SK-N-SH (cell line): ENCODE results near the gene PCED1B. TPM values are rescaled to one million over a fixed set of nuclear protein-coding genes. Genes with fewer than 3 reads are reported as not detected.

Source experiments
- CTCF ChIA-PET: fragments of 300-600, 350-600 bp; formaldehyde crosslinking; extraction: SDS; loops from one replicate; lab custom pipeline; 2021; lab: Yijun Ruan, JAX
- POLR2A ChIA-PET: fragments of 350-600 bp; sonication (Branson Sonifier 250); formaldehyde crosslinking; extraction: SDS; loops from one replicate; lab custom pipeline; 2020; ENCODE audit warnings: antibody characterized with exemption, inconsistent platforms; lab: Yijun Ruan, JAX
- DNase-seq: peaks from one replicate; pipeline ENCODE4 v3.0.0; 2012
- H2AFZ ChIP-seq: fragments of 200-600 bp; sonication (generic); 2 replicates; pipeline ENCODE4 v1.8.1; 2016; ENCODE audit warnings: antibody characterized with exemption, mild to moderate bottlenecking, low read depth
- H3F3A ChIP-seq: fragments of 200-600 bp; sonication (generic); replicated peaks from 2 replicates; pipeline ENCODE3; 2016; ENCODE audit warnings: antibody characterized with exemption, mild to moderate bottlenecking; ENCODE audit not compliant: insufficient read depth
- H3K27ac ChIP-seq, 2 experiments: fragments of 200-500 bp in 1 of 2; fragments of 200-600 bp in 1 of 2; sonication (Bioruptor generic) in 1 of 2; sonication (generic), shearing (Covaris generic) in 1 of 2; 2 replicates each; pipeline versions ENCODE4 v1.5.1 to v1.6.1; 2014 to 2016; ENCODE audit warnings: low read depth in 2 of 2, inconsistent platforms in 1 of 2, low read length in 1 of 2, mild to moderate bottlenecking in 1 of 2, mixed read lengths in 1 of 2
- H3K27me3 ChIP-seq: fragments of 200-600 bp; sonication (generic), shearing (Covaris generic); 2 replicates; pipeline ENCODE4 v1.6.1; 2016; ENCODE audit warnings: mixed run types; ENCODE audit not compliant: insufficient read depth
- H3K36me3 ChIP-seq, 2 experiments: fragments of 200-500 bp in 1 of 2; fragments of 200-600 bp in 1 of 2; sonication (Bioruptor generic) in 1 of 2; sonication (generic) in 1 of 2; replicated peaks in 1 of 2; 2 replicates each; pipeline versions ENCODE3 to v1.5.1; 2014 to 2016; ENCODE audit warnings: low read length in 1 of 2, mild to moderate bottlenecking in 1 of 2; ENCODE audit not compliant: insufficient read depth in 2 of 2, control insufficient read depth in 1 of 2
- H3K4me1 ChIP-seq, 2 experiments: fragments of 200-500 bp in 1 of 2; fragments of 200-600 bp in 1 of 2; sonication (Bioruptor generic) in 1 of 2; sonication (generic), shearing (Covaris generic) in 1 of 2; 2 replicates each; pipeline versions ENCODE4 v1.5.1 to v1.6.1; 2014 to 2016; ENCODE audit warnings: low read depth in 1 of 2, low read length in 1 of 2, mixed run types in 1 of 2; ENCODE audit not compliant: insufficient read depth in 2 of 2, control insufficient read depth in 1 of 2
- H3K4me2 ChIP-seq: fragments of 200-600 bp; sonication (generic), shearing (Covaris generic); 2 replicates; pipeline ENCODE4 v1.6.1; 2017; ENCODE audit warnings: mixed run types
- H3K4me3 ChIP-seq, 2 experiments: fragments of 200-500 bp in 1 of 2; fragments of 200-600 bp in 1 of 2; sonication (Bioruptor generic) in 1 of 2; sonication (generic), shearing (Covaris generic) in 1 of 2; 2 replicates each; pipeline versions ENCODE4 v1.5.1 to v1.8.1; 2014 to 2016; ENCODE audit warnings: low read depth in 2 of 2, inconsistent platforms in 1 of 2, low read length in 1 of 2, mild to moderate bottlenecking in 1 of 2, mixed read lengths in 1 of 2, moderate library complexity in 1 of 2
- H3K79me2 ChIP-seq: fragments of 200-600 bp; sonication (generic); 2 replicates; pipeline ENCODE4 v1.8.1; 2017; ENCODE audit warnings: mild to moderate bottlenecking; ENCODE audit not compliant: insufficient read depth
- H3K9ac ChIP-seq: fragments of 200-600 bp; sonication (generic); 2 replicates; pipeline ENCODE4 v1.6.1; 2017; ENCODE audit warnings: mixed run types
- H3K9me2 ChIP-seq: fragments of 200-600 bp; sonication (generic); 2 replicates; pipeline ENCODE4 v1.6.1; 2017; ENCODE audit warnings: mixed run types
- H3K9me3 ChIP-seq: fragments of 200-600 bp; sonication (generic); 2 replicates; pipeline ENCODE4 v1.6.1; 2017; ENCODE audit warnings: mixed run types, mild to moderate bottlenecking, moderate library complexity
- H4K20me1 ChIP-seq: fragments of 200-600 bp; sonication (generic); 2 replicates; pipeline ENCODE4 v1.6.1; 2017; ENCODE audit warnings: mild to moderate bottlenecking, mixed run types; ENCODE audit not compliant: insufficient read depth
- CHD2 ChIP-seq: fragments of 150-350 bp; IDR thresholded peaks from 2 replicates; pipeline ENCODE4 v1.6.1; 2018; ENCODE audit warnings: low read length; ENCODE audit not compliant: partially characterized antibody
- FOXJ3 ChIP-seq: sonication (generic); formaldehyde crosslinking; IDR thresholded peaks from 2 replicates; pipeline ENCODE4 v1.5.1; 2020; ENCODE audit warnings: mild to moderate bottlenecking, missing genetic modification reagents
- FOXM1 ChIP-seq: IDR thresholded peaks from 2 replicates; pipeline ENCODE4 v1.4.0; 2012; ENCODE audit warnings: low read depth, mild to moderate bottlenecking
- JUND ChIP-seq: IDR thresholded peaks from 2 replicates; pipeline ENCODE4 v1.4.0; 2012
- MAX ChIP-seq: IDR thresholded peaks from 2 replicates; pipeline ENCODE4 v1.4.0; 2012; ENCODE audit warnings: low read depth
- MEF2A ChIP-seq: IDR thresholded peaks from 2 replicates; pipeline ENCODE4 v1.4.0; 2012; ENCODE audit warnings: low read depth, borderline replicate concordance
- NFIC ChIP-seq: IDR thresholded peaks from 2 replicates; pipeline ENCODE4 v1.4.0; 2012; ENCODE audit warnings: borderline replicate concordance
- PBX3 ChIP-seq: IDR thresholded peaks from 2 replicates; pipeline ENCODE4; 2012
- RCOR1 ChIP-seq: fragments of 150-350 bp; IDR thresholded peaks from 2 replicates; pipeline ENCODE4 v1.6.1; 2017; ENCODE audit warnings: antibody characterized with exemption, low read length
- REST ChIP-seq: IDR thresholded peaks from 2 replicates; pipeline ENCODE4 v1.6.1; 2012; ENCODE audit warnings: mild to moderate bottlenecking, low read depth, low read length, moderate library complexity
- RXRA ChIP-seq: IDR thresholded peaks from 2 replicates; pipeline ENCODE4 v1.4.0; 2012; ENCODE audit warnings: low read depth, mild to moderate bottlenecking, borderline replicate concordance
- SMC3 ChIP-seq: IDR thresholded peaks from 2 replicates; pipeline ENCODE4 v1.6.1; 2012; ENCODE audit warnings: low read depth, low read length, improper control_type of control experiment
- YY1 ChIP-seq: IDR thresholded peaks from 2 replicates; pipeline ENCODE4 v1.4.0; 2012; ENCODE audit warnings: low read depth, mild to moderate bottlenecking
- WGBS: methylation state at CpG from one replicate; pipeline ENCODE4 v1.1.6; 2017; ENCODE audit warnings: low lambda C conversion rate; 5-methylcytosine and 5-hydroxymethylcytosine counted together
- polyA plus RNA-seq, 3 experiments: library from polyadenylated mRNA; depleted of rRNA; stranded (reverse); fragments of >200 nt; gene quantifications; 2 replicates each; pipeline ENCODE4 v1.2.3, GENCODE V29; 2012
- TF ChIP-seq, protein P1 (sequence below): fragments of 200-600 bp; sonication (generic); IDR thresholded peaks from 2 replicates; pipeline ENCODE4 v1.6.1; 2017; ENCODE audit warnings: antibody characterized with exemption, mild to moderate bottlenecking, moderate library complexity

Gene PCED1B
- polyA plus RNA-seq, 1 of the 3 experiments (the other 2 are of a cell fraction) = 0.21 TPM

DNA sequence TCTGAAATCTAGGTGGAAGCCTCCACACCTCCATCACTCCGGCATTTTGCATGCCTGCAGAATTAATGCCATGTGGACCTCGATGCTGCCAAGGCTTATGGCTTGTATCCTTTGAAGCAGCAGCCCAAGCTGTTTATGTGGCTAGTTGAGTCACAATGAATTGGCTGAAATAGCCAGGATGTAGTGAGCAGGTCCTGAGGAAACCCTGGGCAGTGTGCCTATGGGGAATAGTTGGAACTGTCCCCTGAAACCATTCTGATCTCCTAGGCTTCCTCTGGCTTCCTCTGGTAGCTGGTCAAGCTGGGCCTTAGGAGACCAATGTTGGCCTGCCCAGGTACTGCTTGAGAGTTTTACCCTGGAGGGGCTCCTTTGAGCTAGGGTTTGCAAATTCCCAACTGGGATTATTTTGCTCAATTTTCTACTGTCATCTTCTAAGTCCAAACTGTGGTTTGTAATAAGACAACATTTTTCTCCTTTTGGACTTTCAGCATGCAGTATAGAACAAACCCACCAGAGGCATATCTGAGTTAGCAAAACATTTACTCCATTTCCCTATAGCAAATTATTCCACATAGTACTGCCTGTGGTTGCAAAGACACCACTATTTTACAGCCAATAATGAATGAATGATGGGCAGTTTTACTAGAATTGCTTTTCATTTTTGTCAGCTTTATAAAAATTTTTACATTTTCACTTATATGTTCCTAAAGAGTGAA lies 85.5 kb downstream of the PCED1B start:
- H3F3A ChIP-seq = no peaks in the 10 kb centered on the region
- DNase-seq = no peak
- TF ChIP-seq FOXM1 (no peak), CHD2 (no peak), RXRA (no peak)
- TF ChIP-seq, protein P1, sequence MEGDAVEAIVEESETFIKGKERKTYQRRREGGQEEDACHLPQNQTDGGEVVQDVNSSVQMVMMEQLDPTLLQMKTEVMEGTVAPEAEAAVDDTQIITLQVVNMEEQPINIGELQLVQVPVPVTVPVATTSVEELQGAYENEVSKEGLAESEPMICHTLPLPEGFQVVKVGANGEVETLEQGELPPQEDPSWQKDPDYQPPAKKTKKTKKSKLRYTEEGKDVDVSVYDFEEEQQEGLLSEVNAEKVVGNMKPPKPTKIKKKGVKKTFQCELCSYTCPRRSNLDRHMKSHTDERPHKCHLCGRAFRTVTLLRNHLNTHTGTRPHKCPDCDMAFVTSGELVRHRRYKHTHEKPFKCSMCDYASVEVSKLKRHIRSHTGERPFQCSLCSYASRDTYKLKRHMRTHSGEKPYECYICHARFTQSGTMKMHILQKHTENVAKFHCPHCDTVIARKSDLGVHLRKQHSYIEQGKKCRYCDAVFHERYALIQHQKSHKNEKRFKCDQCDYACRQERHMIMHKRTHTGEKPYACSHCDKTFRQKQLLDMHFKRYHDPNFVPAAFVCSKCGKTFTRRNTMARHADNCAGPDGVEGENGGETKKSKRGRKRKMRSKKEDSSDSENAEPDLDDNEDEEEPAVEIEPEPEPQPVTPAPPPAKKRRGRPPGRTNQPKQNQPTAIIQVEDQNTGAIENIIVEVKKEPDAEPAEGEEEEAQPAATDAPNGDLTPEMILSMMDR = 0 out of 2 replicates have a peak, but pooled peaks have one; percentile 9
- TF ChIP-seq, all 33 proteins: peak for 1
- Histone ChIP-seq H3K9me3 (no peaks in the 10 kb centered on the region), H3K4me1 (no peaks in the 10 kb centered on the region), H3K4me2 (no peak overlapping the region), H3K4me3 (no peak overlapping the region), H4K20me1 (no peaks in the 10 kb centered on the region), H3K27me3 (no peaks in the 10 kb centered on the region), H3K36me3 (no peaks in the 10 kb centered on the region), H3K9me2 (0 out of 2 replicates have a peak, but pooled peaks cover 2% of the 10 kb centered on the region), H2AFZ (no peak overlapping the region), H3K9ac (no peak overlapping the region), H3K79me2 (no peaks in the 10 kb centered on the region), H3K27ac (no peak overlapping the region)
- CTCF ChIA-PET = no interaction called here
- WGBS = 6% methylated on average over 2 of the region's 2 CpGs
- POLR2A ChIA-PET = no interaction called here

GRCh38 chr12:47165934-47166333 lies 86.5 kb downstream of the PCED1B start:
- ChIA-PET CTCF (interaction anchor here (0.6 kb wide), 1 partner anchor 122 kb away, joined by 3 read pairs; no protein-coding TSS in a partner anchor), POLR2A (no interaction called here)
- H3K9me3 ChIP-seq = no peaks in the 10 kb centered on the region
- H3K27ac ChIP-seq = no peak overlapping the region
- no peak overlapping the region for H3K4me2 ChIP-seq
- 3% methylated on average over 5 of the region's 5 CpGs for WGBS
- no peak for DNase-seq
- 0 out of 2 replicates have a peak, but pooled peaks cover 2% of the 10 kb centered on the region for H3K9me2 ChIP-seq
- no peaks in the 10 kb centered on the region for H3F3A ChIP-seq
- no peaks in the 10 kb centered on the region for H3K36me3 ChIP-seq
- no peaks in the 10 kb centered on the region for H3K27me3 ChIP-seq
- TF ChIP-seq RXRA (no peak), CHD2 (no peak), JUND (no peak), RCOR1 (no peak), MAX (no peak), REST (no peak), MEF2A (no peak), FOXJ3 (CRISPR knock-in tag) (no peak), FOXM1 (no peak), SMC3 (no peak), NFIC (no peak), PBX3 (no peak), YY1 (no peak)
- no peaks in the 10 kb centered on the region for H4K20me1 ChIP-seq
- no peak overlapping the region for H2AFZ ChIP-seq
- no peaks in the 10 kb centered on the region for H3K4me1 ChIP-seq
- H3K4me3 ChIP-seq = no peak overlapping the region
- no peak overlapping the region for H3K9ac ChIP-seq
- no peaks in the 10 kb centered on the region for H3K79me2 ChIP-seq
